Mesenchymal stem cell (in vitro differentiated cells and primary cell): ENCODE data around the gene CCL8.

Experiments used
- DNase-seq: peaks from one replicate; pipeline ENCODE4 v3.0.0-alpha.2; 2013
- H2AFZ ChIP-seq: one replicate; pipeline ENCODE4 v1.6.1; 2013; ENCODE audit warnings: low read depth, mild to moderate bottlenecking, control low read depth, inconsistent platforms, low read length, moderate library complexity
- H2AK5ac ChIP-seq: 2 replicates; pipeline ENCODE4 v1.6.1; 2013; ENCODE audit warnings: low read length, moderate library complexity, mild to moderate bottlenecking, inconsistent platforms; ENCODE audit not compliant: severe bottlenecking
- H2BK120ac ChIP-seq: one replicate; pipeline ENCODE4 v1.6.1; 2013; ENCODE audit warnings: low read depth, mild to moderate bottlenecking, inconsistent platforms, low read length, moderate library complexity
- H2BK12ac ChIP-seq, 2 experiments: one replicate each; pipeline ENCODE4 v1.6.1; 2013; ENCODE audit warnings: inconsistent platforms in 2 of 2, low read length in 2 of 2, mild to moderate bottlenecking in 2 of 2, moderate library complexity in 2 of 2, control low read depth in 1 of 2
- H2BK15ac ChIP-seq: one replicate; pipeline ENCODE4 v1.6.1; 2013; ENCODE audit warnings: mild to moderate bottlenecking, low read depth, inconsistent platforms; ENCODE audit not compliant: poor library complexity, severe bottlenecking
- H2BK5ac ChIP-seq: 2 replicates; pipeline ENCODE4 v1.6.1; 2013; ENCODE audit warnings: low read depth, mild to moderate bottlenecking, low read length, control low read depth, inconsistent platforms; ENCODE audit not compliant: poor library complexity, severe bottlenecking
- H3K14ac ChIP-seq, 2 experiments: one replicate each; pipeline ENCODE4 v1.6.1; 2013; ENCODE audit warnings: inconsistent platforms in 2 of 2, low read length in 2 of 2, control low read depth in 1 of 2, mild to moderate bottlenecking in 1 of 2, moderate library complexity in 1 of 2
- H3K18ac ChIP-seq, 2 experiments: one replicate each; pipeline ENCODE4 v1.6.1; 2013; ENCODE audit warnings: inconsistent platforms in 2 of 2, low read length in 2 of 2, control low read depth in 1 of 2, low read depth in 1 of 2, mild to moderate bottlenecking in 1 of 2
- H3K23ac ChIP-seq, 2 experiments: one replicate each; pipeline ENCODE4 v1.6.1; 2013; ENCODE audit warnings: inconsistent platforms in 2 of 2, low read length in 2 of 2, mild to moderate bottlenecking in 2 of 2, moderate library complexity in 2 of 2, control low read depth in 1 of 2
- H3K27ac ChIP-seq: 2 replicates; pipeline ENCODE4 v1.5.1; 2013; ENCODE audit warnings: mild to moderate bottlenecking, moderate library complexity, low read length, control low read depth, inconsistent platforms; ENCODE audit not compliant: poor library complexity, severe bottlenecking
- H3K27me3 ChIP-seq, 2 experiments: 2 replicates each; pipeline versions ENCODE4 v1.6.1 to v1.7.0; 2013; ENCODE audit warnings: low read length in 2 of 2, mild to moderate bottlenecking in 2 of 2, moderate library complexity in 2 of 2, control low read depth in 1 of 2, inconsistent platforms in 1 of 2; ENCODE audit not compliant: control insufficient read depth in 1 of 2, insufficient read depth in 1 of 2
- H3K36me3 ChIP-seq, 2 experiments: 2 replicates each; pipeline versions ENCODE4 v1.6.1 to v1.7.0; 2013; ENCODE audit warnings: low read length in 2 of 2, control low read depth in 1 of 2, inconsistent platforms in 1 of 2, low read depth in 1 of 2, mild to moderate bottlenecking in 1 of 2; ENCODE audit not compliant: insufficient read depth in 2 of 2, control insufficient read depth in 1 of 2
- H3K4ac ChIP-seq, 2 experiments: one replicate each; pipeline ENCODE4 v1.6.1; 2013; ENCODE audit warnings: inconsistent platforms in 2 of 2, low read length in 2 of 2, mild to moderate bottlenecking in 2 of 2, moderate library complexity in 2 of 2, control low read depth in 1 of 2, low read depth in 1 of 2
- H3K4me1 ChIP-seq: 2 replicates; pipeline ENCODE4 v1.6.1; 2013; ENCODE audit warnings: low read depth, low read length, control low read depth; ENCODE audit not compliant: control insufficient read depth, insufficient read depth
- H3K4me2 ChIP-seq: 2 replicates; pipeline ENCODE4 v1.6.1; 2013; ENCODE audit warnings: low read length, mild to moderate bottlenecking, inconsistent platforms; ENCODE audit not compliant: poor library complexity, severe bottlenecking
- H3K4me3 ChIP-seq, 2 experiments: 2 replicates each; pipeline versions ENCODE4 v1.5.1 to v1.7.0; 2013; ENCODE audit warnings: low read length in 2 of 2, mild to moderate bottlenecking in 2 of 2, control low read depth in 1 of 2, low read depth in 1 of 2; ENCODE audit not compliant: insufficient read depth in 1 of 2
- H3K79me1 ChIP-seq: replicated peaks from 2 replicates; pipeline ENCODE4 v1.6.1; 2013; ENCODE audit warnings: mild to moderate bottlenecking, control low read depth, low read length, inconsistent platforms; ENCODE audit not compliant: poor library complexity, severe bottlenecking
- H3K9ac ChIP-seq: 2 replicates; pipeline ENCODE4 v1.7.0; 2013; ENCODE audit warnings: mild to moderate bottlenecking, low read length, moderate library complexity
- H3K9me3 ChIP-seq: 2 replicates; pipeline ENCODE4 v1.7.0; 2013; ENCODE audit warnings: mild to moderate bottlenecking, low read length; ENCODE audit not compliant: control insufficient read depth
- H4K8ac ChIP-seq: one replicate; pipeline ENCODE4 v1.6.1; 2013; ENCODE audit warnings: inconsistent platforms, mild to moderate bottlenecking, low read length, moderate library complexity
- H4K91ac ChIP-seq: one replicate; pipeline ENCODE4 v1.6.1; 2013; ENCODE audit warnings: mild to moderate bottlenecking, low read length, inconsistent platforms
- WGBS: methylation state at CpG from one replicate; pipeline ENCODE4 v1.1.7; 2013; ENCODE audit warnings: mixed read lengths; 5-methylcytosine and 5-hydroxymethylcytosine counted together

The CCL8 gene

DNA sequence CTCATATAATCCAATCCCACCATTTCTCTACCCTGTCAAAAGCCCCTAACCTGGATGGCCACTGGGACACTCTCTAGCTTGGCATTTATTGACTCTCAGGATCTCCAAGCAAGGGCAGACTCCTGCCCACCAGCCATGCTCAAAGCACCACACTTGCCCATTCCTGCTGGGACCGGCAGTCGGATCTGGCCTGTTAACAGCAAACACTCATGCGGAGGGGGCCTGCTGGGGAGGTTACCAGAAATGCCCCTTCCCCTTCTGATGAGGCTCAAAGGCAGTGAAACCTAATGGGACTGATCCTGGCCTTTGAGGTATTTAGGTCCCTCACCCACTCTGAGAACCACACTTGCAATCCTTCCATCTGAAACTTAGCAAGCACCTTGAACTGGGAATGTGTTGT is 50.3 kb downstream of the CCL8 start:
- Histone ChIP-seq H3K27ac (no peak overlapping the region), H3K4ac (no peak overlapping the region), H2BK12ac (no peak overlapping the region), H2AK5ac (no peak overlapping the region), H3K9me3 (no peaks in the 10 kb centered on the region), H3K18ac (no peak overlapping the region), H2AFZ (no peak overlapping the region), H4K8ac (no peak overlapping the region), H4K91ac (no peak overlapping the region), H3K36me3 (no peaks in the 10 kb centered on the region), H3K9ac (no peak overlapping the region), H2BK120ac (no peak overlapping the region), H3K4me1 (no peaks in the 10 kb centered on the region), H3K14ac (no peak overlapping the region), H2BK5ac (no peak overlapping the region), H3K4me3 (no peak overlapping the region), H2BK15ac (no peak overlapping the region), H3K4me2 (no peak overlapping the region), H3K79me1 (no peaks in the 10 kb centered on the region), H3K27me3 (peaks cover 0 to 54% of the 10 kb centered on the region in 2 experiments), H3K23ac (no peak overlapping the region)
- 85% methylated on average over 3 of the region's 3 CpGs for WGBS
- DNase-seq: no peak

- H3K36me3 ChIP-seq: no peaks in the 10 kb centered on the region
- H2BK15ac ChIP-seq: no peak overlapping the region
- H3K14ac ChIP-seq: no peak overlapping the region
- H3K9me3 ChIP-seq: no peaks in the 10 kb centered on the region
- no peak overlapping the region for H4K91ac ChIP-seq
- H3K27me3 ChIP-seq: peaks cover 0 to 46% of the 10 kb centered on the region in 2 experiments
- 76% methylated on average over 5 of the region's 5 CpGs for whole genome bisulfite sequencing
- H2BK5ac ChIP-seq: no peak overlapping the region
- H2AK5ac ChIP-seq: no peak overlapping the region
- H3K4me3 ChIP-seq: no peak overlapping the region
- no peak overlapping the region for H3K4ac ChIP-seq
- no peak overlapping the region for H2BK120ac ChIP-seq
- no peak overlapping the region for H3K27ac ChIP-seq
- no peak overlapping the region for H2AFZ ChIP-seq
- no peak overlapping the region for H3K4me2 ChIP-seq
- H2BK12ac ChIP-seq: no peak overlapping the region
- H3K4me1 ChIP-seq: no peaks in the 10 kb centered on the region
- DNase-seq: no peak
- no peak overlapping the region for H3K23ac ChIP-seq
- no peak overlapping the region for H3K18ac ChIP-seq
- H3K9ac ChIP-seq: no peak overlapping the region
- H3K79me1 ChIP-seq: no peaks in the 10 kb centered on the region
- no peak overlapping the region for H4K8ac ChIP-seq
These were observed 51.3 kb downstream of the CCL8 start for GRCh38 chr17:34370376-34370996.

- no peak overlapping the region for H2AK5ac ChIP-seq
- H2BK5ac ChIP-seq: no peak overlapping the region
- no peak overlapping the region for H3K14ac ChIP-seq
- no peak overlapping the region for H3K4me3 ChIP-seq
- no peak overlapping the region for H4K8ac ChIP-seq
- H3K36me3 ChIP-seq: no peaks in the 10 kb centered on the region
- DNase-seq: no peak
- no peaks in the 10 kb centered on the region for H3K79me1 ChIP-seq
- H2BK12ac ChIP-seq: no peak overlapping the region
- peaks cover 0 to 41% of the 10 kb centered on the region in 2 experiments for H3K27me3 ChIP-seq
- WGBS: 53% methylated on average over 3 of the region's 3 CpGs
- H3K4me1 ChIP-seq: no peaks in the 10 kb centered on the region
- no peak overlapping the region for H3K4ac ChIP-seq
- H3K9me3 ChIP-seq: no peaks in the 10 kb centered on the region
- no peak overlapping the region for H3K18ac ChIP-seq
- no peak overlapping the region for H3K9ac ChIP-seq
- H2BK120ac ChIP-seq: no peak overlapping the region
- H3K4me2 ChIP-seq: no peak overlapping the region
- H3K27ac ChIP-seq: no peak overlapping the region
- no peak overlapping the region for H4K91ac ChIP-seq
- H2BK15ac ChIP-seq: no peak overlapping the region
- H3K23ac ChIP-seq: no peak overlapping the region
- H2AFZ ChIP-seq: no peak overlapping the region
These were observed 51.8 kb downstream of the CCL8 start for GRCh38 chr17:34370997-34371395.
